ENCODE data around the gene LY86. TPM values are rescaled to one million over a fixed set of nuclear protein-coding genes. Genes with fewer than 3 reads are reported as not detected.

Gene LY86
- total RNA-seq, 2 experiments from 2014 or later = 1.3 to 2.1 TPM

GRCh38 chr6:6565488-6565887 lies 23.0 kb upstream of the LY86 start:
- Mint-ChIP-seq H3K27me3 (no peaks in the 10 kb centered on the region), H3K9me3 (no peaks in the 10 kb centered on the region), H3K27ac (no peak overlapping the region), H3K4me3 (no peak overlapping the region), H3K4me1 (ENCODE audit: low read depth) (peaks cover 4% of the 10 kb centered on the region), H3K36me3 (ENCODE audit: low read depth) (no peaks in the 10 kb centered on the region)
- no peak for ATAC-seq (ENCODE audit: poor library complexity)
- Histone ChIP-seq H3K9me3 (ENCODE audit: control insufficient read depth in 1 of 2, insufficient read depth in 1 of 2, low read length in 2 of 2) (peaks cover 0 to 4% of the 10 kb centered on the region in 2 experiments), H3K36me3 (ENCODE audit: insufficient read depth, low read length) (no peaks in the 10 kb centered on the region), H3K4me3 (ENCODE audit: low read length) (no peak overlapping the region), H3K27ac (ENCODE audit: low read depth in 1 of 2, low read length in 2 of 2) (no peak overlapping the region), H3K4me1 (ENCODE audit: insufficient read depth, low read length) (no peaks in the 10 kb centered on the region), H3K27me3 (ENCODE audit: control insufficient read depth in 1 of 2, insufficient read depth in 2 of 2, low read length in 2 of 2) (no peaks in the 10 kb centered on the region)
- ChIA-PET CTCF (interaction anchor here (1.0 kb wide), 1 partner anchor 18 kb away, joined by 3 read pairs; no protein-coding TSS in a partner anchor), POLR2A (no interaction called here)
- intact Hi-C loops (cut with DNase I, micrococcal nuclease) = no loop called here
- DNase-seq = no peak
- TF ChIP-seq CTCF (IDR thresholded peaks at IDR 0.05) = no peak

- Histone ChIP-seq H3K4me1 (ENCODE audit: insufficient read depth, low read length) (no peaks in the 10 kb centered on the region), H3K4me3 (ENCODE audit: low read length) (no peak overlapping the region), H3K27me3 (ENCODE audit: control insufficient read depth in 1 of 2, insufficient read depth in 2 of 2, low read length in 2 of 2) (no peaks in the 10 kb centered on the region), H3K9me3 (ENCODE audit: control insufficient read depth in 1 of 2, insufficient read depth in 1 of 2, low read length in 2 of 2) (peaks cover 0 to 4% of the 10 kb centered on the region in 2 experiments), H3K27ac (ENCODE audit: low read depth in 1 of 2, low read length in 2 of 2) (no peak overlapping the region), H3K36me3 (ENCODE audit: insufficient read depth, low read length) (no peaks in the 10 kb centered on the region)
- Mint-ChIP-seq H3K9me3 (peaks cover 2% of the 10 kb centered on the region), H3K36me3 (ENCODE audit: low read depth) (no peaks in the 10 kb centered on the region), H3K27ac (no peak overlapping the region), H3K4me1 (ENCODE audit: low read depth) (no peaks in the 10 kb centered on the region), H3K27me3 (no peaks in the 10 kb centered on the region), H3K4me3 (no peak overlapping the region)
- intact Hi-C loops (cut with DNase I, micrococcal nuclease) = no loop called here
- ChIA-PET CTCF (no interaction called here), POLR2A (no interaction called here)
- no peak for TF ChIP-seq CTCF (IDR thresholded peaks at IDR 0.05)
- DNase-seq = no peak
- no peak for ATAC-seq (ENCODE audit: poor library complexity)
Observed at GRCh38 chr6:6566766-6567165, 21.8 kb upstream of the LY86 start.

- H3K27me3 Mint-ChIP-seq = peaks cover 7% of the 10 kb centered on the region
- no peak overlapping the region for H3K27ac ChIP-seq (ENCODE audit: low read depth in 1 of 2, low read length in 2 of 2)
- H3K27ac Mint-ChIP-seq = no peak overlapping the region
- DNase-seq (no peak), ATAC-seq (ENCODE audit: poor library complexity) (no peak)
- H3K36me3 ChIP-seq (ENCODE audit: insufficient read depth, low read length) = no peaks in the 10 kb centered on the region
- peaks cover 4% of the 10 kb centered on the region for H3K9me3 Mint-ChIP-seq
- H3K36me3 Mint-ChIP-seq (ENCODE audit: low read depth) = no peaks in the 10 kb centered on the region
- intact Hi-C loops (cut with DNase I, micrococcal nuclease) = no loop called here
- H3K27me3 ChIP-seq (ENCODE audit: control insufficient read depth in 1 of 2, insufficient read depth in 2 of 2, low read length in 2 of 2) = no peaks in the 10 kb centered on the region
- CTCF ChIA-PET = no interaction called here
- H3K4me3 Mint-ChIP-seq = no peak overlapping the region
- H3K4me3 ChIP-seq (ENCODE audit: low read length) = no peak overlapping the region
- no peaks in the 10 kb centered on the region for H3K9me3 ChIP-seq (ENCODE audit: control insufficient read depth in 1 of 2, insufficient read depth in 1 of 2, low read length in 2 of 2)
- POLR2A ChIA-PET = interaction anchor here (1.1 kb wide), 1 partner anchor 20 kb away, joined by 3 read pairs; no protein-coding TSS in a partner anchor
- TF ChIP-seq CTCF (IDR thresholded peaks at IDR 0.05) = no peak
- H3K4me1 Mint-ChIP-seq (ENCODE audit: low read depth) = no peaks in the 10 kb centered on the region
- H3K4me1 ChIP-seq (ENCODE audit: insufficient read depth, low read length) = no peaks in the 10 kb centered on the region
Observed at GRCh38 chr6:6569096-6569810, 19.3 kb upstream of the LY86 start.
